Osteoblast (primary cell): Measurements from ENCODE around the gene CHRM2. TPM values are rescaled to one million over a fixed set of nuclear protein-coding genes. Genes with fewer than 3 reads are reported as not detected.

ENCODE experiments used
- DNase-seq: peaks from one replicate; pipeline ENCODE4 v3.0.0; 2011; ENCODE audit warnings: low spot score, mixed read lengths; ENCODE audit not compliant: insufficient read length; ENCODE audit errors: missing footprints
- H2AFZ ChIP-seq: 2 replicates; pipeline ENCODE4 v1.6.0; 2011; ENCODE audit warnings: mild to moderate bottlenecking, low read length
- H3K27ac ChIP-seq: 2 replicates; pipeline ENCODE4 v1.5.1; 2011; ENCODE audit warnings: mild to moderate bottlenecking, low read depth, low read length, moderate library complexity
- H3K27me3 ChIP-seq: 2 replicates; pipeline ENCODE4 v1.6.0; 2012; ENCODE audit warnings: mild to moderate bottlenecking, control low read depth, inconsistent platforms, low read length, moderate library complexity; ENCODE audit not compliant: insufficient read depth
- H3K36me3 ChIP-seq: 2 replicates; pipeline ENCODE4 v1.5.1; 2011; ENCODE audit warnings: mild to moderate bottlenecking, low read length, control low read depth, moderate library complexity; ENCODE audit not compliant: insufficient read depth
- H3K4me1 ChIP-seq: 2 replicates; pipeline ENCODE4 v1.5.1; 2011; ENCODE audit warnings: mild to moderate bottlenecking, low read length, control low read depth, moderate library complexity; ENCODE audit not compliant: insufficient read depth
- H3K4me2 ChIP-seq: 2 replicates; pipeline ENCODE4 v1.6.0; 2011; ENCODE audit warnings: mild to moderate bottlenecking, low read length; ENCODE audit not compliant: insufficient read depth
- H3K4me3 ChIP-seq: fragments of 200-600 bp; sonication (generic); 3 replicates; pipeline ENCODE4 v1.5.1; 2012; ENCODE audit warnings: mild to moderate bottlenecking, low read length, inconsistent platforms; ENCODE audit not compliant: insufficient read depth
- H3K79me2 ChIP-seq: 2 replicates; pipeline ENCODE4 v1.6.0; 2012; ENCODE audit warnings: mild to moderate bottlenecking, low read length, control low read depth, inconsistent platforms; ENCODE audit not compliant: insufficient read depth
- H3K9me3 ChIP-seq: 2 replicates; pipeline ENCODE4 v1.5.1; 2011; ENCODE audit warnings: low read depth, low read length, control low read depth
- H4K20me1 ChIP-seq: 2 replicates; pipeline ENCODE4 v1.6.0; 2012; ENCODE audit warnings: mild to moderate bottlenecking, low read length, control low read depth; ENCODE audit not compliant: insufficient read depth
- total RNA-seq: library from RNA; depleted of rRNA; stranded (reverse); fragments of >200 nt; gene quantifications from 2 replicates; pipeline ENCODE4 v1.2.3, GENCODE V29; 2012
- TF ChIP-seq, protein P1 (sequence below): IDR thresholded peaks from 2 replicates; pipeline ENCODE4 v1.5.1; 2011; ENCODE audit warnings: mild to moderate bottlenecking, low read depth, low read length, moderate library complexity; ENCODE audit errors: extremely low read depth

The CHRM2 gene
- total RNA-seq, 1 donor: under 0.01 TPM

DNA sequence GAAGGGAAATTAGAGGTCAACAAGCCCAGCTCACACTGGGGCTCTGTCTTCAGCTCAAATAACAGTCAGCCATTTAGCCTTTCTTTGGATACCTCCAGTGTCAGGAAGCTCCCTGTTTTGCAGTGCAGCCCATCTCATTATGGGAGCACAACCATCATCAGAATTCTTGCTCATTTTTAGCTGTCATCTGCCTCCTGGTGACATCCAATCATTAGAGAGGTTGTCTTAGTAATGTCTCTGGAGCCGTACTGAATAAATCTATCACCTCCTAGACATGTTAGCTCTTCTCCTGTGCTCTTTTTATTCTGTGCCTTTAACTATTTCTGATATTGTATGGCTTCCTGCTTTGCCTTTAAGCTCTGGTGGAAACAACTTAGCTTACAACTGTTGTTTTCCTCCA, 74.5 kb downstream of the CHRM2 start:
- Histone ChIP-seq H3K36me3 (no peaks in the 10 kb centered on the region), H3K4me2 (no peak overlapping the region), H3K4me3 (no peak overlapping the region), H4K20me1 (no peaks in the 10 kb centered on the region), H2AFZ (no peak overlapping the region), H3K79me2 (no peaks in the 10 kb centered on the region), H3K27ac (no peak overlapping the region), H3K4me1 (no peaks in the 10 kb centered on the region), H3K9me3 (no peaks in the 10 kb centered on the region), H3K27me3 (no peaks in the 10 kb centered on the region)
- DNase-seq: no peak
- TF ChIP-seq, protein P1, sequence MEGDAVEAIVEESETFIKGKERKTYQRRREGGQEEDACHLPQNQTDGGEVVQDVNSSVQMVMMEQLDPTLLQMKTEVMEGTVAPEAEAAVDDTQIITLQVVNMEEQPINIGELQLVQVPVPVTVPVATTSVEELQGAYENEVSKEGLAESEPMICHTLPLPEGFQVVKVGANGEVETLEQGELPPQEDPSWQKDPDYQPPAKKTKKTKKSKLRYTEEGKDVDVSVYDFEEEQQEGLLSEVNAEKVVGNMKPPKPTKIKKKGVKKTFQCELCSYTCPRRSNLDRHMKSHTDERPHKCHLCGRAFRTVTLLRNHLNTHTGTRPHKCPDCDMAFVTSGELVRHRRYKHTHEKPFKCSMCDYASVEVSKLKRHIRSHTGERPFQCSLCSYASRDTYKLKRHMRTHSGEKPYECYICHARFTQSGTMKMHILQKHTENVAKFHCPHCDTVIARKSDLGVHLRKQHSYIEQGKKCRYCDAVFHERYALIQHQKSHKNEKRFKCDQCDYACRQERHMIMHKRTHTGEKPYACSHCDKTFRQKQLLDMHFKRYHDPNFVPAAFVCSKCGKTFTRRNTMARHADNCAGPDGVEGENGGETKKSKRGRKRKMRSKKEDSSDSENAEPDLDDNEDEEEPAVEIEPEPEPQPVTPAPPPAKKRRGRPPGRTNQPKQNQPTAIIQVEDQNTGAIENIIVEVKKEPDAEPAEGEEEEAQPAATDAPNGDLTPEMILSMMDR: no peak

DNA sequence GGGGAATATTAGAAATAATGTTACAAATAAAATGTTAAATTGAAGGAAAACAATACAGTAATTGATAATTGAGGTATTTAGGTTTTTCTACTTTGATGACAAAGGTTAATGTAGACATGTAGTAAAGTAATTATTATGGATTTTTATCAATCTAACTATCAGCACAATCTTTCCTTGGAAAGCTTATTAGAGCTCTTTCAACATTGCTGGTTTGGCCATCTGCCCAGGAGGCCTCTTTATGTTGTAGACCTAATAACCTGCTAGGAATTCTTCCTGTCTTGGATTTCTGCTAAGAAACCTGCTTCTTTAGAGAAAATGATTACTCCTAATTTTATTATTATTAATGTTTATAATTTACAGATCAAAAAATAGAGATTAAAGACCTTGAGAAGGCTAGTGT, 78.9 kb downstream of the CHRM2 start:
- TF ChIP-seq, protein P1: no peak
- Histone ChIP-seq H3K4me1 (no peaks in the 10 kb centered on the region), H3K27me3 (no peaks in the 10 kb centered on the region), H3K4me2 (no peak overlapping the region), H4K20me1 (no peaks in the 10 kb centered on the region), H3K79me2 (no peaks in the 10 kb centered on the region), H3K27ac (no peak overlapping the region), H3K4me3 (no peak overlapping the region), H3K36me3 (no peaks in the 10 kb centered on the region), H3K9me3 (no peaks in the 10 kb centered on the region), H2AFZ (no peak overlapping the region)
- no peak for DNase-seq

DNA sequence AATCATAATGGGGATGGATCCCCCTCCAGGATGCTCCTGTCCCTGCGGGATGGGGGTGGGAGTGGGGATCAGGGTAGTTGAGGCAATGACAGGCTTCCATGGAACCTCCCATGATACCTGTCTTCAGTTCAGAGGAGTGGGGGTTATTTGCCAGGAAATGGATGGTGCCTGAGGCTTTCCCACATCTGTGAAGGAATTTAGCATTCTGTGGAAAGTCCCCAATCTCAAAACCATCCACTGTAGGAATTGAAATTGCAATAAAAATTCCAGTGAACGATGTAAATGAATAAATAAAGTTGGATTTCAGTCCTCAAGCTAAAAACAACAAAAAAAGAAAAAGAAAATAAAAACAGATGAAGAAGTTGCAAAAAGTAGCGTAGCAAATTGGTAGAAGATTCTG, 81.9 kb downstream of the CHRM2 start:
- Histone ChIP-seq H3K9me3 (no peaks in the 10 kb centered on the region), H3K4me2 (no peak overlapping the region), H3K4me1 (peaks cover 10% of the 10 kb centered on the region), H3K27ac (no peak overlapping the region), H3K36me3 (no peaks in the 10 kb centered on the region), H3K4me3 (no peak overlapping the region), H3K27me3 (no peaks in the 10 kb centered on the region), H2AFZ (no peak overlapping the region), H3K79me2 (no peaks in the 10 kb centered on the region), H4K20me1 (no peaks in the 10 kb centered on the region)
- no peak for DNase-seq
- TF ChIP-seq, protein P1: no peak

DNA sequence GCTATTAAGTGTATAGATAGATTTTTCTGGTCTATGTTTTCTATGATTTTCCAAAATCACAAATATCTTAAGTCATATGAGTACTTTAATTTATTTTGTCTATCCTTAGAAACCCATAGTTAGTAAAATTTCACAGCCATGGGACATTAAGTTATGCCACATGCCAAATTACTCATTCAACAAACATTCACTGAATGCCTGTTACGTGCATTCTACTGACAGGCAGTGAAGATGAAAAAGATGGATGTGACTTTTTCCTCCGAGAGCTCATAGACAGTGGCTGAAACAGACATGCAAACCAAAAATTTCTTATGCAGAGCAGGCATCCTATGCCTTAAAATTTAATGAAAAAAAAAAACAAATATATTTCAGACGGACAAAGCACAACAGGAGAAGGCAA, 84.9 kb downstream of the CHRM2 start:
- no peaks in the 10 kb centered on the region for H3K79me2 ChIP-seq
- no peak for DNase-seq
- H3K4me1 ChIP-seq: peaks cover 32% of the 10 kb centered on the region
- no peaks in the 10 kb centered on the region for H3K36me3 ChIP-seq
- H3K4me3 ChIP-seq: no peak overlapping the region
- no peaks in the 10 kb centered on the region for H4K20me1 ChIP-seq
- peak overlapping the region; percentile 28 for H2AFZ ChIP-seq
- peak overlapping the region; percentile 4 for H3K4me2 ChIP-seq
- TF ChIP-seq, protein P1: no peak
- peak overlapping the region; percentile 37 for H3K27ac ChIP-seq
- no peaks in the 10 kb centered on the region for H3K27me3 ChIP-seq
- no peaks in the 10 kb centered on the region for H3K9me3 ChIP-seq
